ENCODE measurements around the gene COA3.

DNA sequence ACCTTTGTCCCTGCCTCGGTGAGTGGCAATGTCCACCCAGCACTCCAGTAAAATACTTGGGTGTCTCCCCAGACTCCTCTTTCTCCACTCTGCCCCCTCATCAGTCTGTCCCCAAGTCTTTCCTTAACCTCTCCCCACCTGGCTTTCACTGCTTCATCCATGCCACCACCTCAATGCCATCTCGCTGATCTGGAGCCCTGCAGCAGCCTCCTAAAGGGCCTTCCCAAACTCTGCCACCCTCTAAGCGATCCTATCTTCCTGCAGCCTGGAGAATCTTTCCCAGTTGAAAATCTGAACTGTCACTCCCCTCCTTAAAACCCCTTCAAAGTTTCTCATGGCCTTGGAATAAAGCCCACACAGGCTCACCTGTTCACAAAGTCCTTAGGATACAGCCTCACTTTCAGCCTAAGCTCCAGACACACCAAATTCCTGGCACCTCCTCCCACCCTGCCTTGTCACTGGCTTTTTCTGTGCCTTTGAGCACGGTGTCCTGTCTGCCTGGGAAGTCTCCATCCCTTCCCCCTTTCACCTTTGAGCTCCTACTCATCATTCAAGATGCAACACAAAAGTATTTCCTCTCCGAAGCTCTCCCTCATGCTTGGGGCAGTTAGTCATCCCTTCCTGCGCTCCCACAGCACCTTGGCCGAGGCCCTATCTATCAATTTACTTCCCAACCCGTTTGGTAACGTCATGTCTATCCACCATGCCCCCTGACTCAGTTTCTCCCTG is 15.3 kb downstream of the COA3 start:
- TF ChIP-seq POLR2A (IDR thresholded peaks at IDR 0.05; ENCODE audit: low read depth, low read length) (no peak), POLR2AphosphoS5 (IDR thresholded peaks at IDR 0.05; ENCODE audit: low read depth, low read length) (no peak)

Measured in GM12892 (cell line).